WTC11 (cell line): ENCODE results near the gene TMEM63B. TPM values are rescaled to one million over a fixed set of nuclear protein-coding genes. Genes with fewer than 3 reads are reported as not detected.
"Not testable (repeated sequence)": the region's sequence is repeated elsewhere in the genome, so short reads cannot be mapped to it uniquely, and the experiment has no call there.

Experiments used
- ATAC-seq: fragments of 200-7000 bp; cut with Tn5 transposase; 2 replicates; pipeline ENCODE4 v1.10.0; 2021; ENCODE audit warnings: mild to moderate bottlenecking, moderate library complexity
- CTCF ChIA-PET: fragments of 300-600 bp; sonication (Branson Sonifier 250); formaldehyde crosslinking; loops from one replicate; lab custom pipeline; 2021; ENCODE audit warnings: antibody characterized with exemption; lab: Charles Lee
- POLR2A ChIA-PET: fragments of 350-600 bp; sonication (Branson Sonifier 250); formaldehyde crosslinking; loops from one replicate; lab custom pipeline; 2021; ENCODE audit warnings: antibody characterized with exemption; lab: Charles Lee
- DNase-seq: peaks from one replicate; pipeline ENCODE4 v3.0.0; 2021; ENCODE audit warnings: low spot score
- H3K27ac Mint-ChIP-seq: 2 replicates; pipeline ENCODE4 v1.8.0; 2021; ENCODE audit warnings: mixed read lengths
- H3K27me3 Mint-ChIP-seq: 2 replicates; pipeline ENCODE4 v1.8.0; 2021; ENCODE audit warnings: low read depth, mild to moderate bottlenecking, moderate library complexity, mixed read lengths
- H3K36me3 Mint-ChIP-seq: 2 replicates; pipeline ENCODE4 v1.8.0; 2021; ENCODE audit warnings: mixed read lengths
- H3K4me1 Mint-ChIP-seq: 2 replicates; pipeline ENCODE4 v1.8.0; 2022; ENCODE audit warnings: mixed read lengths
- H3K4me3 Mint-ChIP-seq: 2 replicates; pipeline ENCODE4 v1.8.0; 2021; ENCODE audit warnings: mild to moderate bottlenecking, moderate library complexity, mixed read lengths
- H3K9me3 Mint-ChIP-seq: 2 replicates; pipeline ENCODE4 v1.8.0; 2021; ENCODE audit warnings: mixed read lengths
- GTF2I ChIP-seq: fragments of 250-450 bp; sonication (Bioruptor Pico); conservative IDR thresholded peaks from 2 replicates; pipeline ENCODE4 v1.4.0; 2021; ENCODE audit warnings: mild to moderate bottlenecking
- KAT7 ChIP-seq: sonication (generic); formaldehyde crosslinking; IDR thresholded peaks from 2 replicates; pipeline ENCODE4 v1.8.1; 2023; ENCODE audit warnings: missing genetic modification reagents, mild to moderate bottlenecking, borderline replicate concordance
- MYBL2 ChIP-seq: sonication (generic); formaldehyde crosslinking; IDR thresholded peaks from 2 replicates; pipeline ENCODE4 v1.8.1; 2023; ENCODE audit warnings: mild to moderate bottlenecking, moderate library complexity, missing genetic modification reagents
- NFE2L1 ChIP-seq: sonication (generic); formaldehyde crosslinking; IDR thresholded peaks from 2 replicates; pipeline ENCODE4 v1.8.1; 2023; ENCODE audit warnings: missing genetic modification reagents
- SMAD4 ChIP-seq: sonication (generic); formaldehyde crosslinking; IDR thresholded peaks from 2 replicates; pipeline ENCODE4 v1.8.0; 2022; ENCODE audit warnings: mild to moderate bottlenecking, missing genetic modification reagents
- TP53 ChIP-seq: sonication (generic); formaldehyde crosslinking; IDR thresholded peaks from 2 replicates; pipeline ENCODE4 v1.8.1; 2023; ENCODE audit warnings: mild to moderate bottlenecking, missing genetic modification reagents
- ZNF121 ChIP-seq: sonication (generic); formaldehyde crosslinking; IDR thresholded peaks from 2 replicates; pipeline ENCODE4 v1.8.0; 2023; ENCODE audit warnings: missing genetic modification reagents
- ZNF138 ChIP-seq: sonication (generic); formaldehyde crosslinking; conservative IDR thresholded peaks from 2 replicates; pipeline ENCODE4 v1.8.1; 2022; ENCODE audit warnings: mild to moderate bottlenecking, moderate library complexity, missing genetic modification reagents
- ZNF232 ChIP-seq: sonication (generic); formaldehyde crosslinking; IDR thresholded peaks from 2 replicates; pipeline ENCODE4 v1.8.0; 2022; ENCODE audit warnings: mild to moderate bottlenecking, missing genetic modification reagents
- ZNF317 ChIP-seq: sonication (generic); formaldehyde crosslinking; IDR thresholded peaks from 2 replicates; pipeline ENCODE4 v1.8.1; 2023; ENCODE audit warnings: low read depth, mild to moderate bottlenecking, moderate library complexity, missing genetic modification reagents, borderline replicate concordance
- ZNF416 ChIP-seq: fragments of 250-450 bp; sonication (Bioruptor Pico); IDR thresholded peaks from 2 replicates; pipeline ENCODE4 v1.9.0; 2021; ENCODE audit warnings: mild to moderate bottlenecking, inconsistent platforms
- ZNF423 ChIP-seq: fragments of 250-450 bp; sonication (Bioruptor Pico); IDR thresholded peaks from 2 replicates; pipeline ENCODE4 v2.1.2; 2022; ENCODE audit warnings: mild to moderate bottlenecking, moderate library complexity
- ZNF671 ChIP-seq: fragments of 250-450 bp; sonication (Bioruptor Pico); IDR thresholded peaks from 2 replicates; pipeline ENCODE4 v1.8.0; 2021; ENCODE audit warnings: mild to moderate bottlenecking
- total RNA-seq: library from RNA; stranded (reverse); gene quantifications from 3 replicates; pipeline ENCODE4 v1.2.3, GENCODE V29; 2021
- TF ChIP-seq, protein P1 (sequence below): sonication (generic); formaldehyde crosslinking; IDR thresholded peaks from 2 replicates; pipeline ENCODE4 v1.8.1; 2023; ENCODE audit warnings: mild to moderate bottlenecking, missing genetic modification reagents, moderate library complexity
- TF ChIP-seq, protein P2 (sequence below): fragments of 250-450 bp; sonication (Bioruptor Pico); IDR thresholded peaks from 2 replicates; pipeline ENCODE4 v1.9.0; 2021; ENCODE audit warnings: mild to moderate bottlenecking
- TF ChIP-seq, protein P3 (sequence below): fragments of 200-600 bp; IDR thresholded peaks from 2 replicates; pipeline ENCODE4 v1.8.0; 2022; ENCODE audit warnings: antibody characterized with exemption
- TF ChIP-seq, protein P4 (sequence below): sonication (generic); formaldehyde crosslinking; IDR thresholded peaks from 2 replicates; pipeline ENCODE4 v1.8.1; 2022; ENCODE audit warnings: low read depth, mild to moderate bottlenecking, moderate library complexity, missing genetic modification reagents, borderline replicate concordance
- TF ChIP-seq, protein P5 (sequence below): sonication (generic); formaldehyde crosslinking; IDR thresholded peaks from 2 replicates; pipeline ENCODE4 v1.8.1; 2022; ENCODE audit warnings: low read depth, missing genetic modification reagents, borderline replicate concordance
- TF ChIP-seq, protein P6 (sequence below): fragments of 250-450 bp; sonication (Bioruptor Pico); conservative IDR thresholded peaks from 2 replicates; pipeline ENCODE4 v1.9.0; 2021; ENCODE audit warnings: mild to moderate bottlenecking
- TF ChIP-seq, protein P7 (sequence below): fragments of 250-450 bp; sonication (Bioruptor Pico); IDR thresholded peaks from 2 replicates; pipeline ENCODE4 v1.8.0; 2021; ENCODE audit warnings: mild to moderate bottlenecking

TMEM63B gene
- total RNA-seq, 1 experiment from 2014 or later: 72.8 TPM

DNA sequence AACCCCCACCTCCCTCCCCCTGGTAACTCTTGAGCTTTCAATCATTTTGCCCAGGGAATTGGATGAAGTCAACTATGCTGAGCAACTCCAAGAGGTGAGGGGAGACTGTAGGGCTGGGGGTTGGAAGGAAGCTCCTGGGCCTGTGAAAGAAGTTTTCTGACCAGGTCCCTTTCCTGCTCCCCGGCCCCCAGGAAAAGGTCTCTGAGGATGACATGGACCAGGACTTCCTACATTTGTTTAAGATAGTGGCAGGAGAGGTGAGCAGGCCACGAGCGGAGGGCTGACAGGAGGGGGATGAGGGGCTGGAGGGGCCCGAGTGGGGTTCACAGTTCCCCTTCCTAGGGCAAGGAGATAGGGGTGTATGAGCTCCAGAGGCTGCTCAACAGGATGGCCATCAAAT is 53.1 kb downstream of the TMEM63B start (continued):
- TF ChIP-seq ZNF671 (CRISPR knock-in tag): no peak
- TF ChIP-seq, protein P1, sequence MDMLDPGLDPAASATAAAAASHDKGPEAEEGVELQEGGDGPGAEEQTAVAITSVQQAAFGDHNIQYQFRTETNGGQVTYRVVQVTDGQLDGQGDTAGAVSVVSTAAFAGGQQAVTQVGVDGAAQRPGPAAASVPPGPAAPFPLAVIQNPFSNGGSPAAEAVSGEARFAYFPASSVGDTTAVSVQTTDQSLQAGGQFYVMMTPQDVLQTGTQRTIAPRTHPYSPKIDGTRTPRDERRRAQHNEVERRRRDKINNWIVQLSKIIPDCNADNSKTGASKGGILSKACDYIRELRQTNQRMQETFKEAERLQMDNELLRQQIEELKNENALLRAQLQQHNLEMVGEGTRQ (CRISPR knock-in tag): no peak
- TF ChIP-seq SMAD4 (CRISPR knock-in tag): no peak
- no peak for TF ChIP-seq ZNF416
- no peak for TF ChIP-seq ZNF232 (CRISPR knock-in tag)

DNA sequence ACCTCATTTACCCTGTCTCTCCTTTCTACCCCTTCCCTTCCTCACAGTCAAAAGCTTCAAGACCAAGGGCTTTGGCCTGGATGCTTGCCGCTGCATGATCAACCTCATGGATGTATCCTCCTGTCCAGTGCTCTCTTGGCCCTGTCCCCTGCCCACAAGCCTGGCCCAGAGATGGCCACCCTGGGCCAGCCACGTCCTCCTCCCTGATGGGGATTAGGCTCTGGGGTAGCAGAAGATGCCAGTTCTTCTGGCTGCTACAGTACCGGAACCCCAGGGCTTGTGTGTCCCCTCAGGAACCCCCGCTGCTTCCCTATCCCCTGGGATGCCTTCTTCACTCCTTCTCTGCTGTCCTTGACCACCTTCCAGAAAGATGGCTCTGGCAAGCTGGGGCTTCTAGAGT is 53.5 kb downstream of the TMEM63B start:
- H3K27me3 Mint-ChIP-seq: peaks cover 1% of the 10 kb centered on the region; the same call in 1 of the 2 replicates
- CTCF ChIA-PET: interaction anchor here (0.9 to 1.6 kb wide), 5 partner anchors 8 to 84 kb away, joined by 3 to 5 read pairs (median 3); partner anchors contain the start of gene SLC29A1
- no peak overlapping the region for H3K27ac Mint-ChIP-seq
- no peaks in the 10 kb centered on the region for H3K36me3 Mint-ChIP-seq
- ATAC-seq: no peak
- peaks cover 31% of the 10 kb centered on the region for H3K4me1 Mint-ChIP-seq
- H3K4me3 Mint-ChIP-seq: no peak overlapping the region
- TF ChIP-seq ZNF671 (CRISPR knock-in tag): no peak
- TF ChIP-seq KAT7 (CRISPR knock-in tag): no peak
- TF ChIP-seq, protein P2, sequence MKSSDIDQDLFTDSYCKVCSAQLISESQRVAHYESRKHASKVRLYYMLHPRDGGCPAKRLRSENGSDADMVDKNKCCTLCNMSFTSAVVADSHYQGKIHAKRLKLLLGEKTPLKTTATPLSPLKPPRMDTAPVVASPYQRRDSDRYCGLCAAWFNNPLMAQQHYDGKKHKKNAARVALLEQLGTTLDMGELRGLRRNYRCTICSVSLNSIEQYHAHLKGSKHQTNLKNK (CRISPR knock-in tag): no peak
- TF ChIP-seq, protein P3, sequence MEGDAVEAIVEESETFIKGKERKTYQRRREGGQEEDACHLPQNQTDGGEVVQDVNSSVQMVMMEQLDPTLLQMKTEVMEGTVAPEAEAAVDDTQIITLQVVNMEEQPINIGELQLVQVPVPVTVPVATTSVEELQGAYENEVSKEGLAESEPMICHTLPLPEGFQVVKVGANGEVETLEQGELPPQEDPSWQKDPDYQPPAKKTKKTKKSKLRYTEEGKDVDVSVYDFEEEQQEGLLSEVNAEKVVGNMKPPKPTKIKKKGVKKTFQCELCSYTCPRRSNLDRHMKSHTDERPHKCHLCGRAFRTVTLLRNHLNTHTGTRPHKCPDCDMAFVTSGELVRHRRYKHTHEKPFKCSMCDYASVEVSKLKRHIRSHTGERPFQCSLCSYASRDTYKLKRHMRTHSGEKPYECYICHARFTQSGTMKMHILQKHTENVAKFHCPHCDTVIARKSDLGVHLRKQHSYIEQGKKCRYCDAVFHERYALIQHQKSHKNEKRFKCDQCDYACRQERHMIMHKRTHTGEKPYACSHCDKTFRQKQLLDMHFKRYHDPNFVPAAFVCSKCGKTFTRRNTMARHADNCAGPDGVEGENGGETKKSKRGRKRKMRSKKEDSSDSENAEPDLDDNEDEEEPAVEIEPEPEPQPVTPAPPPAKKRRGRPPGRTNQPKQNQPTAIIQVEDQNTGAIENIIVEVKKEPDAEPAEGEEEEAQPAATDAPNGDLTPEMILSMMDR: no peak
- TF ChIP-seq NFE2L1: no peak
- TF ChIP-seq, protein P4, sequence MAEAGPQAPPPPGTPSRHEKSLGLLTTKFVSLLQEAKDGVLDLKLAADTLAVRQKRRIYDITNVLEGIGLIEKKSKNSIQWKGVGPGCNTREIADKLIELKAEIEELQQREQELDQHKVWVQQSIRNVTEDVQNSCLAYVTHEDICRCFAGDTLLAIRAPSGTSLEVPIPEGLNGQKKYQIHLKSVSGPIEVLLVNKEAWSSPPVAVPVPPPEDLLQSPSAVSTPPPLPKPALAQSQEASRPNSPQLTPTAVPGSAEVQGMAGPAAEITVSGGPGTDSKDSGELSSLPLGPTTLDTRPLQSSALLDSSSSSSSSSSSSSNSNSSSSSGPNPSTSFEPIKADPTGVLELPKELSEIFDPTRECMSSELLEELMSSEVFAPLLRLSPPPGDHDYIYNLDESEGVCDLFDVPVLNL (CRISPR knock-in tag): no peak
- TF ChIP-seq ZNF423 (CRISPR knock-in tag): no peak
- TF ChIP-seq, protein P5, sequence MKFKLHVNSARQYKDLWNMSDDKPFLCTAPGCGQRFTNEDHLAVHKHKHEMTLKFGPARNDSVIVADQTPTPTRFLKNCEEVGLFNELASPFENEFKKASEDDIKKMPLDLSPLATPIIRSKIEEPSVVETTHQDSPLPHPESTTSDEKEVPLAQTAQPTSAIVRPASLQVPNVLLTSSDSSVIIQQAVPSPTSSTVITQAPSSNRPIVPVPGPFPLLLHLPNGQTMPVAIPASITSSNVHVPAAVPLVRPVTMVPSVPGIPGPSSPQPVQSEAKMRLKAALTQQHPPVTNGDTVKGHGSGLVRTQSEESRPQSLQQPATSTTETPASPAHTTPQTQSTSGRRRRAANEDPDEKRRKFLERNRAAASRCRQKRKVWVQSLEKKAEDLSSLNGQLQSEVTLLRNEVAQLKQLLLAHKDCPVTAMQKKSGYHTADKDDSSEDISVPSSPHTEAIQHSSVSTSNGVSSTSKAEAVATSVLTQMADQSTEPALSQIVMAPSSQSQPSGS: no peak
- TF ChIP-seq MYBL2 (CRISPR knock-in tag): no peak
- TF ChIP-seq, protein P6, sequence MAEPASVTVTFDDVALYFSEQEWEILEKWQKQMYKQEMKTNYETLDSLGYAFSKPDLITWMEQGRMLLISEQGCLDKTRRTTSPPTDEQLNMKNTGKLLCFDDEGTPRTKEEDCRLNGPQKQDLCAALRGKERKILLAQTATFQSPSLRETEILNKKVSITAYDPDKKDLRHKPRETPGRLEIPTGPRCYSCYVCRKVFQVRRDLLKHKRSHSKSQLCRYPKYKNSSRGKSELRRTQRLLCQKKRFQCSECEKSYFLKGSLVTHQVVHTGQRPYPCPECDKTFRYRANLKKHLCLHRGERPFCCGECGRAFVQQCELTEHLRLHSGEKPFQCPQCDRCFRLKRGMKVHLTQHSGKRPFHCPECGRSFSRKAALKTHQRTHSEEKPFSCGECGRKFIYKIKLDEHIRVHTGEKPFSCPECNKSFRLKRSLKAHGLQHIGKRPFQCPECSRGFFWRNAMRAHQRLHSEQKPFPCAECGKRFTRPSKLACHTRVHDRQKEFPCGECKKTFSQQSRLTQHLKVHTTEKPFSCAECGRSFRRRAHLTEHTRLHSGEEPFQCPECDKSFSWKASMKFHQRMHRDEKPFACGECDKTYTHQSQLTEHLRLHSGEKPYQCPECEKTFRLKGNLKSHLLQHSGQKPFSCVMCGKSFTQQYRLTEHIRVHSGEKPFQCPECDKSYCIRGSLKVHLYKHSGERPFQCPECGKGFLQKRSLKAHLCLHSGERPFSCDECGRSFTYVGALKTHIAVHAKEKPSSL (CRISPR knock-in tag): no peak
- TF ChIP-seq, protein P7, sequence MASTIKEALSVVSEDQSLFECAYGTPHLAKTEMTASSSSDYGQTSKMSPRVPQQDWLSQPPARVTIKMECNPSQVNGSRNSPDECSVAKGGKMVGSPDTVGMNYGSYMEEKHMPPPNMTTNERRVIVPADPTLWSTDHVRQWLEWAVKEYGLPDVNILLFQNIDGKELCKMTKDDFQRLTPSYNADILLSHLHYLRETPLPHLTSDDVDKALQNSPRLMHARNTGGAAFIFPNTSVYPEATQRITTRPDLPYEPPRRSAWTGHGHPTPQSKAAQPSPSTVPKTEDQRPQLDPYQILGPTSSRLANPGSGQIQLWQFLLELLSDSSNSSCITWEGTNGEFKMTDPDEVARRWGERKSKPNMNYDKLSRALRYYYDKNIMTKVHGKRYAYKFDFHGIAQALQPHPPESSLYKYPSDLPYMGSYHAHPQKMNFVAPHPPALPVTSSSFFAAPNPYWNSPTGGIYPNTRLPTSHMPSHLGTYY (CRISPR knock-in tag): no peak
- no peak for TF ChIP-seq ZNF317 (CRISPR knock-in tag)
- TF ChIP-seq ZNF138 (CRISPR knock-in tag): no peak
- no peak for TF ChIP-seq TP53 (CRISPR knock-in tag)
- TF ChIP-seq ZNF121 (CRISPR knock-in tag): no peak
- TF ChIP-seq GTF2I: no peak
- POLR2A ChIA-PET: interaction anchor here (0.7 kb wide), 1 partner anchor 44 kb away, joined by 3 read pairs; no protein-coding TSS in a partner anchor
- no peaks in the 10 kb centered on the region for H3K9me3 Mint-ChIP-seq
- DNase-seq: no peak

DNA sequence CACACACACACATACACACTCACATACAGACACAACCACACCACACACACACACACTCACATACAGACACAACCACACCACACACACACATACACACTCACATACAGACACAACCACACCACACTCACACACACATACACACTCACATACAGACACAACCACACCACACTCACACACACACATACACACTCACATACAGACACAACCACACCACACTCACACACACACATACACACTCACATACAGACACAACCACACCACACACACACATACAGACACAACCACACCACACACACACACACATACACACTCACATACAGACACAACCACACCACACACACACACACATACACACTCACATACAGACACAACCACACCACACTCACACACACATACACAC is 54.4 kb downstream of the TMEM63B start:
- peaks cover 33% of the 10 kb centered on the region for H3K4me1 Mint-ChIP-seq
- CTCF ChIA-PET: interaction anchor here (1.4 to 2.3 kb wide), 3 partner anchors 9 to 42 kb away, joined by 3 to 7 read pairs (median 5); partner anchors contain the start of gene SLC29A1
- H3K27me3 Mint-ChIP-seq, H3K36me3 Mint-ChIP-seq, H3K27ac Mint-ChIP-seq, DNase-seq, H3K4me3 Mint-ChIP-seq, H3K9me3 Mint-ChIP-seq, ATAC-seq, POLR2A ChIA-PET: not testable (repeated sequence)
